Parathyroid adenoma (tissue), 2 donors: ENCODE results near the gene NFIX.
A peak's percentile ranks its signal among the peaks of the same experiment; 100 is the strongest.

ENCODE experiments used
- H2AFZ ChIP-seq: fragments of 300-600 bp; sonication (generic); one replicate; pipeline ENCODE4 v1.7.0; 2017; ENCODE audit warnings: antibody characterized with exemption, mild to moderate bottlenecking
- H3K27ac ChIP-seq: fragments of 300-600 bp; sonication (generic); one replicate; pipeline ENCODE4 v1.7.0; 2017
- H3K27me3 ChIP-seq: fragments of 300-600 bp; sonication (generic); one replicate; pipeline ENCODE4 v1.7.0; 2017; ENCODE audit warnings: low read length; ENCODE audit not compliant: control insufficient read depth, insufficient read depth
- H3K36me3 ChIP-seq: fragments of 300-600 bp; sonication (generic); one replicate; pipeline ENCODE4 v1.7.0; 2017; ENCODE audit warnings: low read length; ENCODE audit not compliant: control insufficient read depth, insufficient read depth
- H3K4me1 ChIP-seq: fragments of 300-600 bp; sonication (generic); one replicate; pipeline ENCODE4 v1.7.0; 2017; ENCODE audit warnings: control low read depth
- H3K4me2 ChIP-seq: fragments of 300-600 bp; sonication (generic); one replicate; pipeline ENCODE4 v1.7.0; 2017; ENCODE audit warnings: low read length
- H3K4me3 ChIP-seq: fragments of 300-600 bp; sonication (generic); one replicate; pipeline ENCODE4 v1.7.0; 2017; ENCODE audit warnings: low read depth, low read length
- H3K79me2 ChIP-seq: fragments of 300-600 bp; sonication (generic); one replicate; pipeline ENCODE4 v1.7.0; 2017; ENCODE audit warnings: control low read depth
- H3K9ac ChIP-seq: fragments of 300-600 bp; sonication (generic); one replicate; pipeline ENCODE4 v1.7.0; 2017; ENCODE audit warnings: mild to moderate bottlenecking
- H3K9me3 ChIP-seq: fragments of 300-600 bp; sonication (generic); one replicate; pipeline ENCODE4 v1.7.0; 2017; ENCODE audit warnings: low read length; ENCODE audit not compliant: control insufficient read depth
- TF ChIP-seq, protein P1 (sequence below): fragments of 300-600 bp; sonication (generic); IDR thresholded peaks from one replicate; pipeline ENCODE4 v1.7.0; 2017; ENCODE audit warnings: antibody characterized with exemption, mild to moderate bottlenecking
- donor health status: primary hyperparathyroidism.

Gene NFIX

GRCh38 chr19:13098277-13099072, 103.2 kb downstream of the NFIX start:
- Histone ChIP-seq H3K27me3 (no peaks in the 10 kb centered on the region), H3K27ac (peak overlapping the region; percentile 19), H3K9ac (no peak overlapping the region), H3K36me3 (no peaks in the 10 kb centered on the region), H3K9me3 (no peaks in the 10 kb centered on the region), H3K79me2 (no peaks in the 10 kb centered on the region), H3K4me3 (no peak overlapping the region), H3K4me2 (peak overlapping the region; percentile 0), H3K4me1 (peaks cover 9% of the 10 kb centered on the region), H2AFZ (no peak overlapping the region)
- TF ChIP-seq, protein P1, sequence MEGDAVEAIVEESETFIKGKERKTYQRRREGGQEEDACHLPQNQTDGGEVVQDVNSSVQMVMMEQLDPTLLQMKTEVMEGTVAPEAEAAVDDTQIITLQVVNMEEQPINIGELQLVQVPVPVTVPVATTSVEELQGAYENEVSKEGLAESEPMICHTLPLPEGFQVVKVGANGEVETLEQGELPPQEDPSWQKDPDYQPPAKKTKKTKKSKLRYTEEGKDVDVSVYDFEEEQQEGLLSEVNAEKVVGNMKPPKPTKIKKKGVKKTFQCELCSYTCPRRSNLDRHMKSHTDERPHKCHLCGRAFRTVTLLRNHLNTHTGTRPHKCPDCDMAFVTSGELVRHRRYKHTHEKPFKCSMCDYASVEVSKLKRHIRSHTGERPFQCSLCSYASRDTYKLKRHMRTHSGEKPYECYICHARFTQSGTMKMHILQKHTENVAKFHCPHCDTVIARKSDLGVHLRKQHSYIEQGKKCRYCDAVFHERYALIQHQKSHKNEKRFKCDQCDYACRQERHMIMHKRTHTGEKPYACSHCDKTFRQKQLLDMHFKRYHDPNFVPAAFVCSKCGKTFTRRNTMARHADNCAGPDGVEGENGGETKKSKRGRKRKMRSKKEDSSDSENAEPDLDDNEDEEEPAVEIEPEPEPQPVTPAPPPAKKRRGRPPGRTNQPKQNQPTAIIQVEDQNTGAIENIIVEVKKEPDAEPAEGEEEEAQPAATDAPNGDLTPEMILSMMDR, result no peak

GRCh38 chr19:13099073-13099999, 104.1 kb downstream of the NFIX start:
- Histone ChIP-seq H3K79me2 (no peaks in the 10 kb centered on the region), H3K4me2 (no peak overlapping the region), H3K9me3 (no peaks in the 10 kb centered on the region), H3K4me1 (peaks cover 9% of the 10 kb centered on the region), H3K36me3 (no peaks in the 10 kb centered on the region), H3K4me3 (no peak overlapping the region), H3K27ac (peak overlapping the region; percentile 51), H3K9ac (no peak overlapping the region), H2AFZ (peak overlapping the region; percentile 50), H3K27me3 (no peaks in the 10 kb centered on the region)
- TF ChIP-seq, protein P1, result no peak

DNA sequence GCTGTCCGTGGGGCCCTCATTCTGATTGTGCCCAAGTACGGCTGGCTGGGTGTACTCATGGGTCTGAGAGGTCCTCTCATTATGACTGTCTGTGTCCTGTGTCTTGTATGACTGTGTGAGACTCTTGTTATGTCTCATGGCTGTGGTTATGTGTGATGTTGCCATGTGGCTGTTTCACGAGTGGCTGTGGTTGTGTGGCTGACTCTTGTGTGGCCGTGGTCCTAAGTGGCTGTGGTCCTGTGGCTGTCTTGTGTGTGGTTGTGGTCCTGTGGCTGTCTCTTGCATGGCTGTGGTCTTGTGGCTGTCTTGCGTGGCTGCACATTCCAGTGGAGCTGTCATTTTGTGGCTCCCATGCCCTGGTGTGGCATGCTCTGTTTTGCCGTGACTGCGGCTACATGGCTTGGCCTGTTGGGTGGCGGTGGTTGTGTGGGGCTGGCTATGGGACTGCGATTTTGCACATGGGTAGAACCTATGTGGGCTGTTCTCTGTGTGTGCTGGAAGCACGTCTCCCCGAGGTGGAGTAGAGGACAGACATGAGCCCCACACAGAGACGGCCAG, 104.8 kb downstream of the NFIX start:
- Histone ChIP-seq H3K4me1 (peaks cover 9% of the 10 kb centered on the region), H3K79me2 (no peaks in the 10 kb centered on the region), H3K27ac (peak overlapping the region; percentile 51), H3K4me3 (no peak overlapping the region), H3K9me3 (no peaks in the 10 kb centered on the region), H2AFZ (no peak overlapping the region), H3K4me2 (no peak overlapping the region), H3K9ac (no peak overlapping the region), H3K36me3 (no peaks in the 10 kb centered on the region), H3K27me3 (no peaks in the 10 kb centered on the region)
- TF ChIP-seq, protein P1, result no peak

GRCh38 chr19:13100841-13101589, 105.7 kb downstream of the NFIX start:
- Histone ChIP-seq H3K27ac (no peak overlapping the region), H3K27me3 (no peaks in the 10 kb centered on the region), H3K4me3 (no peak overlapping the region), H3K4me2 (no peak overlapping the region), H3K36me3 (no peaks in the 10 kb centered on the region), H2AFZ (no peak overlapping the region), H3K4me1 (peaks cover 9% of the 10 kb centered on the region), H3K79me2 (no peaks in the 10 kb centered on the region), H3K9me3 (no peaks in the 10 kb centered on the region), H3K9ac (no peak overlapping the region)
- TF ChIP-seq, protein P1, result no peak
